H9 (cell line): Measurements from ENCODE around the gene MPL. TPM values are rescaled to one million over a fixed set of nuclear protein-coding genes. Genes with fewer than 3 reads are reported as not detected.

Experiments
- DNase-seq: peaks from one replicate; pipeline ENCODE4 v3.0.0-alpha.2; 2017
- H2AFZ ChIP-seq: one replicate; pipeline ENCODE4 v1.6.1; 2013; ENCODE audit warnings: mild to moderate bottlenecking, low read length, control low read depth, moderate library complexity
- H2AK5ac ChIP-seq: 2 replicates; pipeline ENCODE4 v1.6.1; 2013; ENCODE audit warnings: low read length, control low read depth, mixed read lengths; ENCODE audit not compliant: insufficient read length
- H2BK120ac ChIP-seq: one replicate; pipeline ENCODE4 v1.6.1; 2013; ENCODE audit warnings: low read depth, mild to moderate bottlenecking, low read length, control low read depth, inconsistent platforms; ENCODE audit not compliant: poor library complexity, severe bottlenecking
- H2BK12ac ChIP-seq: 2 replicates; pipeline ENCODE4 v1.6.1; 2013; ENCODE audit warnings: low read length, control low read depth, mixed read lengths, low read depth; ENCODE audit not compliant: insufficient read length
- H2BK15ac ChIP-seq: 2 replicates; pipeline ENCODE4 v1.6.1; 2013; ENCODE audit warnings: low read depth, low read length, control low read depth
- H2BK20ac ChIP-seq: one replicate; pipeline ENCODE4 v1.6.1; 2013; ENCODE audit warnings: low read depth, mild to moderate bottlenecking, low read length, control low read depth, inconsistent platforms; ENCODE audit not compliant: poor library complexity, severe bottlenecking
- H2BK5ac ChIP-seq: 2 replicates; pipeline ENCODE4 v1.6.1; 2013; ENCODE audit warnings: low read length, control low read depth, mixed read lengths; ENCODE audit not compliant: insufficient read length
- H3K14ac ChIP-seq: 2 replicates; pipeline ENCODE4 v1.6.1; 2013; ENCODE audit warnings: low read length, control low read depth; ENCODE audit not compliant: insufficient read depth
- H3K18ac ChIP-seq: 2 replicates; pipeline ENCODE4 v1.6.1; 2013; ENCODE audit warnings: low read depth, mild to moderate bottlenecking, mixed read lengths, low read length, control low read depth; ENCODE audit not compliant: insufficient read length
- H3K23ac ChIP-seq: 2 replicates; pipeline ENCODE4 v1.6.1; 2013; ENCODE audit warnings: low read length, control low read depth, mixed read lengths, low read depth; ENCODE audit not compliant: insufficient read length
- H3K23me2 ChIP-seq: 2 replicates; pipeline ENCODE4 v1.6.1; 2013; ENCODE audit warnings: low read depth, mild to moderate bottlenecking, mixed read lengths, low read length, control low read depth; ENCODE audit not compliant: insufficient read length, poor library complexity, severe bottlenecking
- H3K27ac ChIP-seq: 2 replicates; pipeline ENCODE4 v1.5.1; 2013; ENCODE audit warnings: low read length, control low read depth, mixed read lengths, low read depth; ENCODE audit not compliant: insufficient read length
- H3K27me3 ChIP-seq: 2 replicates; pipeline ENCODE4 v1.6.1; 2013; ENCODE audit warnings: low read length, control low read depth, inconsistent platforms; ENCODE audit not compliant: insufficient read depth
- H3K4ac ChIP-seq: 2 replicates; pipeline ENCODE4 v1.6.1; 2013; ENCODE audit warnings: low read depth, mild to moderate bottlenecking, control low read depth, inconsistent platforms, low read length, moderate library complexity
- H3K4me1 ChIP-seq: 2 replicates; pipeline ENCODE4 v1.6.1; 2013; ENCODE audit warnings: low read length, control low read depth, inconsistent platforms; ENCODE audit not compliant: insufficient read depth
- H3K4me2 ChIP-seq: 2 replicates; pipeline ENCODE4 v1.6.1; 2013; ENCODE audit warnings: low read length, control low read depth, mixed read lengths; ENCODE audit not compliant: insufficient read length, insufficient read depth
- H3K56ac ChIP-seq: 2 replicates; pipeline ENCODE4 v1.6.1; 2013; ENCODE audit warnings: low read depth, mild to moderate bottlenecking, mixed read lengths, low read length, control low read depth; ENCODE audit not compliant: insufficient read length
- H3K79me1 ChIP-seq: 2 replicates; pipeline ENCODE4 v1.6.1; 2013; ENCODE audit warnings: low read depth, mild to moderate bottlenecking, moderate library complexity, low read length, control low read depth, inconsistent platforms; ENCODE audit not compliant: insufficient read depth, poor library complexity, severe bottlenecking
- H3K79me2 ChIP-seq: 2 replicates; pipeline ENCODE4 v1.6.1; 2013; ENCODE audit warnings: low read length, control low read depth, inconsistent platforms; ENCODE audit not compliant: insufficient read depth
- H3K9ac ChIP-seq: 2 replicates; pipeline ENCODE4 v1.6.1; 2013; ENCODE audit warnings: low read length, control low read depth, mixed read lengths; ENCODE audit not compliant: insufficient read length; ENCODE audit errors: extremely low read depth
- H3K9me3 ChIP-seq: one replicate; pipeline ENCODE4 v1.6.1; 2013; ENCODE audit warnings: low read depth, low read length, inconsistent platforms; ENCODE audit not compliant: control insufficient read depth
- H3T11ph ChIP-seq: one replicate; pipeline ENCODE4 v1.6.1; 2013; ENCODE audit warnings: mild to moderate bottlenecking, low read length, control low read depth, inconsistent platforms
- H4K20me1 ChIP-seq: one replicate; pipeline ENCODE4 v1.6.1; 2013; ENCODE audit not compliant: control insufficient read depth, insufficient read length, insufficient read depth
- H4K5ac ChIP-seq: 2 replicates; pipeline ENCODE4 v1.6.1; 2013; ENCODE audit warnings: low read depth, mild to moderate bottlenecking, mixed read lengths, low read length, control low read depth; ENCODE audit not compliant: insufficient read length
- H4K8ac ChIP-seq: replicated peaks from 2 replicates; pipeline ENCODE4 v1.6.1; 2013; ENCODE audit warnings: low read length, control low read depth, mixed read lengths, low read depth; ENCODE audit not compliant: insufficient read length
- H4K91ac ChIP-seq: 2 replicates; pipeline ENCODE4 v1.6.1; 2013; ENCODE audit warnings: low read depth, mild to moderate bottlenecking, moderate library complexity, mixed read lengths, low read length, control low read depth; ENCODE audit not compliant: insufficient read length
- H3K27ac Mint-ChIP-seq, 3 experiments: 2 replicates in 2 of 3; 3 replicates in 1 of 3; pipeline ENCODE4 v1.8.0; 2020 to 2021; ENCODE audit warnings: mixed read lengths in 3 of 3, mild to moderate bottlenecking in 1 of 3, moderate library complexity in 1 of 3
- H3K27me3 Mint-ChIP-seq: 2 replicates; pipeline ENCODE4 v1.8.0; 2021; ENCODE audit warnings: low read depth, mild to moderate bottlenecking, moderate library complexity, mixed read lengths
- H3K36me3 Mint-ChIP-seq, 3 experiments: 2 replicates in 2 of 3; 3 replicates in 1 of 3; pipeline ENCODE4 v1.8.0; 2020 to 2021; ENCODE audit warnings: low read depth in 3 of 3, mixed read lengths in 3 of 3; ENCODE audit not compliant: insufficient read depth in 1 of 3
- H3K4me1 Mint-ChIP-seq, 2 experiments: 2 replicates each; pipeline ENCODE4 v1.8.0; 2020; ENCODE audit warnings: mixed read lengths in 2 of 2
- H3K4me3 Mint-ChIP-seq, 2 experiments: 2 replicates in 1 of 2; 3 replicates in 1 of 2; pipeline ENCODE4 v1.8.0; 2020 to 2021; ENCODE audit warnings: mild to moderate bottlenecking in 2 of 2, mixed read lengths in 2 of 2, moderate library complexity in 1 of 2
- H3K9me3 Mint-ChIP-seq, 2 experiments: 2 replicates in 1 of 2; 3 replicates in 1 of 2; pipeline ENCODE4 v1.8.0; 2020; ENCODE audit warnings: mild to moderate bottlenecking in 2 of 2, mixed read lengths in 2 of 2, moderate library complexity in 1 of 2
- WGBS: extraction: QIAGEN DNeasy Blood & Tissue Kit; methylation state at CpG from one replicate; pipeline ENCODE4 v1.1.7; 2013; ENCODE audit warnings: missing lambda C conversion rate, low lambda C conversion rate, mixed read lengths; ENCODE audit not compliant: insufficient read length; ENCODE audit errors: extremely low coverage; 5-methylcytosine and 5-hydroxymethylcytosine counted together
- total RNA-seq: library from RNA; stranded (reverse); gene quantifications from 2 replicates; pipeline ENCODE4 v1.2.1, GENCODE V29; 2021
- TF ChIP-seq, protein P1 (sequence below): fragments of 200-600 bp; sonication (generic); conservative IDR thresholded peaks from 3 replicates; pipeline ENCODE4 v1.8.0; 2021; ENCODE audit warnings: antibody characterized with exemption, mild to moderate bottlenecking

MPL gene
- total RNA-seq, 1 experiment from 2014 or later: not detected

DNA sequence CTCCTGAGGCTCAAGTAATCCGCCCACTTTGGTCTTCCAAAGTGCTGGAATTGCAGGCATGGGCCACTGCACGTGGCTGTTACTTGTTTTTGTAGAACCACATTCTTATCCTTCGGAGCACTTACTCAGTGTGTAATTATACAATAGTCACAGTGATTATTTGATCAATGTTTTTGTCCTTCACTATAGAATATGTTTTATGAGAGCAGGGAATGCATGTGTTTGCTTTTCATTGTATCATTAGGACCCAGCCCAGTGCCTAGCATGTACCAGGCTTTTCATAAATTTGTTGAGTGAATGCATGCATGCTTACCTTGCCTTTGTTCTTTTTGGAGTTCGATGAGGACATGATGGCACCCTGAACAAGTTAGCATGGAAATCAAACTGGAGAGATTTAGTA, 57.9 kb downstream of the MPL start:
- Histone ChIP-seq H4K20me1 (no peaks in the 10 kb centered on the region), H2BK12ac (no peak overlapping the region), H3K4ac (no peak overlapping the region), H3K56ac (no peak overlapping the region), H3K79me1 (no peaks in the 10 kb centered on the region), H3T11ph (no peak overlapping the region), H3K27ac (no peak overlapping the region), H3K9me3 (no peaks in the 10 kb centered on the region), H3K23me2 (no peaks in the 10 kb centered on the region), H2BK5ac (no peak overlapping the region), H2BK15ac (no peak overlapping the region), H3K4me2 (no peak overlapping the region), H3K14ac (no peak overlapping the region), H2BK20ac (no peak overlapping the region), H3K79me2 (no peaks in the 10 kb centered on the region), H3K23ac (no peak overlapping the region), H3K9ac (no peak overlapping the region), H4K8ac (no peak overlapping the region), H3K18ac (no peak overlapping the region), H2AFZ (no peak overlapping the region), H2BK120ac (no peak overlapping the region), H3K27me3 (no peaks in the 10 kb centered on the region), H2AK5ac (no peak overlapping the region), H3K4me1 (no peaks in the 10 kb centered on the region), H4K5ac (no peak overlapping the region), H4K91ac (no peak overlapping the region)
- H3K27ac Mint-ChIP-seq: no peak overlapping the region
- no peak overlapping the region for H3K4me3 Mint-ChIP-seq
- no CpG with 5 or more reads among the region's 4 CpGs for WGBS
- H3K4me1 Mint-ChIP-seq: peaks cover 1 to 2% of the 10 kb centered on the region in 2 experiments
- no peaks in the 10 kb centered on the region; a peak in 1 of 5 replicates for H3K9me3 Mint-ChIP-seq
- TF ChIP-seq, protein P1, sequence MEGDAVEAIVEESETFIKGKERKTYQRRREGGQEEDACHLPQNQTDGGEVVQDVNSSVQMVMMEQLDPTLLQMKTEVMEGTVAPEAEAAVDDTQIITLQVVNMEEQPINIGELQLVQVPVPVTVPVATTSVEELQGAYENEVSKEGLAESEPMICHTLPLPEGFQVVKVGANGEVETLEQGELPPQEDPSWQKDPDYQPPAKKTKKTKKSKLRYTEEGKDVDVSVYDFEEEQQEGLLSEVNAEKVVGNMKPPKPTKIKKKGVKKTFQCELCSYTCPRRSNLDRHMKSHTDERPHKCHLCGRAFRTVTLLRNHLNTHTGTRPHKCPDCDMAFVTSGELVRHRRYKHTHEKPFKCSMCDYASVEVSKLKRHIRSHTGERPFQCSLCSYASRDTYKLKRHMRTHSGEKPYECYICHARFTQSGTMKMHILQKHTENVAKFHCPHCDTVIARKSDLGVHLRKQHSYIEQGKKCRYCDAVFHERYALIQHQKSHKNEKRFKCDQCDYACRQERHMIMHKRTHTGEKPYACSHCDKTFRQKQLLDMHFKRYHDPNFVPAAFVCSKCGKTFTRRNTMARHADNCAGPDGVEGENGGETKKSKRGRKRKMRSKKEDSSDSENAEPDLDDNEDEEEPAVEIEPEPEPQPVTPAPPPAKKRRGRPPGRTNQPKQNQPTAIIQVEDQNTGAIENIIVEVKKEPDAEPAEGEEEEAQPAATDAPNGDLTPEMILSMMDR: no peak
- H3K27me3 Mint-ChIP-seq: no peaks in the 10 kb centered on the region
- H3K36me3 Mint-ChIP-seq: peaks cover 0 to 8% (median 0%) of the 10 kb centered on the region in 3 experiments; a peak in 2 of 7 replicates
- no peak for DNase-seq
